ENCODE data around the gene DNAJA4. TPM values are rescaled to one million over a fixed set of nuclear protein-coding genes. Genes with fewer than 3 reads are reported as not detected.
A peak's percentile ranks its signal among the peaks of the same experiment; 100 is the strongest.

Gene DNAJA4
- total and polyA plus RNA-seq, 2 of the 13 experiments (the other 11 are each of a cell fraction or from before 2014, with no cell fraction given) = not detected

DNA sequence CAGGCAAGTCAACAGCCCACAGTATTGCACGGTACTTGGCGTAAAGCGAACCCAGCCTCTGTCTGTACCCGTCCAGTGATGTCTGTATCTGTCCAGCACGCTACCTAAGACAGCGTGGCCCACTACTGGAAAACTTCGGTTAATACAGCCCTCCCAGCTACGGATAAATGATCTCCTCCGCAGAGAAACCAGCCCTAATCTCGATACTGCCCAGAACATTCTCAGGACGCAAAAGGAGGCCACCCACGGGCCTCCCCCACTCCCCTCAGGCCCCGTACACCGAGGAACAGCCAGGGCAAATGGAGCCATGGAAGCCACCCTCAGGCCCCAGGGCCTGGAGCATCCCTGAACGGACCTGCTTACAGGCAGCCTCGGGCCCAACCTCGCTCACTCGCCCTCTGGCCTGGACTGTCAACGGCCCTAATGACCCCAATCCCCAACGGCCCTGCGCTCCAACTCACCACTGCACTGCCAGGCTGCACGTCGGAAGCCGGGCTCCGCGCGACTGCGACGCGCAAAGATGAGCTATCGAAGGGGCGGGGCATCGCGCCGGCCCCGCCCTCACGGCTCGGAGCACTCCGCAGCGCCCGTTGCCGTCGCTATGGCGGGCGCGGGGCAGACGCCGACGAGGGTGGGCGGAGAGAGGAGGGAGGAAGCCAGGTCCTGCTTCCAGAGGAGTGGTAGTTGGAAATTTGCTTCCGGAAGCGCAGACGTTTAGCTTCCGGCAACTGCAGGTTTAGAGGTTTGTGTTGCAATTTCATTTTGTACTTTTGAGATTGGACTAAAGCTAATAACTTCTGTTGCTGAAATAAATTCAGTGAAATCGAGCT lies 35.0 kb downstream of the DNAJA4 start, which contains the start of gene SKIC8 (continued):
- TF ChIP-seq, protein P1, sequence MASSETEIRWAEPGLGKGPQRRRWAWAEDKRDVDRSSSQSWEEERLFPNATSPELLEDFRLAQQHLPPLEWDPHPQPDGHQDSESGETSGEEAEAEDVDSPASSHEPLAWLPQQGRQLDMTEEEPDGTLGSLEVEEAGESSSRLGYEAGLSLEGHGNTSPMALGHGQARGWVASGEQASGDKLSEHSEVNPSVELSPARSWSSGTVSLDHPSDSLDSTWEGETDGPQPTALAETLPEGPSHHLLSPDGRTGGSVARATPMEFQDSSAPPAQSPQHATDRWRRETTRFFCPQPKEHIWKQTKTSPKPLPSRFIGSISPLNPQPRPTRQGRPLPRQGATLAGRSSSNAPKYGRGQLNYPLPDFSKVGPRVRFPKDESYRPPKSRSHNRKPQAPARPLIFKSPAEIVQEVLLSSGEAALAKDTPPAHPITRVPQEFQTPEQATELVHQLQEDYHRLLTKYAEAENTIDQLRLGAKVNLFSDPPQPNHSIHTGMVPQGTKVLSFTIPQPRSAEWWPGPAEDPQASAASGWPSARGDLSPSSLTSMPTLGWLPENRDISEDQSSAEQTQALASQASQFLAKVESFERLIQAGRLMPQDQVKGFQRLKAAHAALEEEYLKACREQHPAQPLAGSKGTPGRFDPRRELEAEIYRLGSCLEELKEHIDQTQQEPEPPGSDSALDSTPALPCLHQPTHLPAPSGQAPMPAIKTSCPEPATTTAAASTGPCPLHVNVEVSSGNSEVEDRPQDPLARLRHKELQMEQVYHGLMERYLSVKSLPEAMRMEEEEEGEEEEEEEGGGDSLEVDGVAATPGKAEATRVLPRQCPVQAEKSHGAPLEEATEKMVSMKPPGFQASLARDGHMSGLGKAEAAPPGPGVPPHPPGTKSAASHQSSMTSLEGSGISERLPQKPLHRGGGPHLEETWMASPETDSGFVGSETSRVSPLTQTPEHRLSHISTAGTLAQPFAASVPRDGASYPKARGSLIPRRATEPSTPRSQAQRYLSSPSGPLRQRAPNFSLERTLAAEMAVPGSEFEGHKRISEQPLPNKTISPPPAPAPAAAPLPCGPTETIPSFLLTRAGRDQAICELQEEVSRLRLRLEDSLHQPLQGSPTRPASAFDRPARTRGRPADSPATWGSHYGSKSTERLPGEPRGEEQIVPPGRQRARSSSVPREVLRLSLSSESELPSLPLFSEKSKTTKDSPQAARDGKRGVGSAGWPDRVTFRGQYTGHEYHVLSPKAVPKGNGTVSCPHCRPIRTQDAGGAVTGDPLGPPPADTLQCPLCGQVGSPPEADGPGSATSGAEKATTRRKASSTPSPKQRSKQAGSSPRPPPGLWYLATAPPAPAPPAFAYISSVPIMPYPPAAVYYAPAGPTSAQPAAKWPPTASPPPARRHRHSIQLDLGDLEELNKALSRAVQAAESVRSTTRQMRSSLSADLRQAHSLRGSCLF (CRISPR knock-in tag; IDR thresholded peaks at IDR 0.05; ENCODE audit: borderline replicate concordance) = no peak
- TF ChIP-seq ATF6 (CRISPR knock-in tag; conservative IDR thresholded peaks at IDR 0.05) (no peak), NFIB (CRISPR knock-in tag; IDR thresholded peaks at IDR 0.05; ENCODE audit: borderline replicate concordance) (no peak), ZNF280B (CRISPR knock-in tag; IDR thresholded peaks at IDR 0.05; ENCODE audit: borderline replicate concordance) (peak; percentile 58; the same call in 1 of the 2 replicates), NRL (CRISPR knock-in tag; IDR thresholded peaks at IDR 0.05; ENCODE audit: borderline replicate concordance) (0 out of 2 replicates have a peak, but pooled peaks have one; percentile 62), MIXL1 (CRISPR knock-in tag; IDR thresholded peaks at IDR 0.05) (peak; percentile 25; the same call in 1 of the 2 replicates), PAWR (CRISPR knock-in tag; IDR thresholded peaks at IDR 0.05; ENCODE audit: borderline replicate concordance) (no peak), HMG20A (CRISPR knock-in tag; IDR thresholded peaks at IDR 0.05; ENCODE audit: borderline replicate concordance) (no peak), ZNF282 (IDR thresholded peaks at IDR 0.05; ENCODE audit: partially characterized antibody) (no peak), ARNTL (CRISPR knock-in tag; IDR thresholded peaks at IDR 0.05) (0 out of 2 replicates have a peak, but pooled peaks have one; percentile 71), RXRB (CRISPR knock-in tag; IDR thresholded peaks at IDR 0.05; ENCODE audit: borderline replicate concordance) (peak; percentile 49; the same call in 1 of the 2 replicates), ZNF776 (CRISPR knock-in tag; IDR thresholded peaks at IDR 0.05) (no peak), SSRP1 (CRISPR knock-in tag; IDR thresholded peaks at IDR 0.05) (no peak), KAT7 (CRISPR knock-in tag; IDR thresholded peaks at IDR 0.05; ENCODE audit: borderline replicate concordance) (0 out of 2 replicates have a peak, but pooled peaks have one; percentile 35), ISX (CRISPR knock-in tag; conservative IDR thresholded peaks at IDR 0.05) (no peak), TEAD3 (CRISPR knock-in tag; optimal IDR thresholded peaks at IDR 0.05; ENCODE audit: borderline replicate concordance) (peak; percentile 32), FOXK1 (CRISPR knock-in tag; IDR thresholded peaks at IDR 0.05; ENCODE audit: borderline replicate concordance, low read depth) (peak; percentile 87)
- TF ChIP-seq, protein P2, sequence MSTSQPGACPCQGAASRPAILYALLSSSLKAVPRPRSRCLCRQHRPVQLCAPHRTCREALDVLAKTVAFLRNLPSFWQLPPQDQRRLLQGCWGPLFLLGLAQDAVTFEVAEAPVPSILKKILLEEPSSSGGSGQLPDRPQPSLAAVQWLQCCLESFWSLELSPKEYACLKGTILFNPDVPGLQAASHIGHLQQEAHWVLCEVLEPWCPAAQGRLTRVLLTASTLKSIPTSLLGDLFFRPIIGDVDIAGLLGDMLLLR (CRISPR knock-in tag; IDR thresholded peaks at IDR 0.05) = peak; percentile 60; the same call in 1 of the 2 replicates
- TF ChIP-seq, protein P3, sequence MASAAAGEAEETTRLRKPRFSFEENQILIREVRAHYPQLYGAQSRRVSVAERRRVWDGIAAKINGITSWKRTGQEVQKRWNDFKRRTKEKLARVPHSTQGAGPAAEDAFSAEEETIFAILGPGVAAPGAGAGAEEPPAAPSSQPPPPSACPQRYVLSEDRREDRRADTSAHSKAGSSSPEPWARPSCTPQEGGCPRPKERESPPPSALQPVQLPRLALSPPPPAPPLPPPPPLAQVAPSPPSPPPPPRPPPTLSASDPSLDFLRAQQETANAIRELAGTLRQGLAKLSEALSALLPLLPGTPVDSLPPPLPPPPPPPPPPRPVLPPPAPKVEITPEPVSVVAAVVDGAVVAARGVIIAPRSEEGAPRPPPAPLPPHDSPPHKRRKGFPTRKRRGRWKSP (CRISPR knock-in tag; IDR thresholded peaks at IDR 0.05) = peak; percentile 90

All from HepG2 (cell line).